Stimulated activated CD4-positive, alpha-beta T cell treated with anti-CD3 and anti-CD28 coated beads, Interleukin-4, amount 100 ng/mL, for 4 hours (primary cell): ENCODE data around the gene XKR7.

Experiments
- DNase-seq, 2 experiments: peaks; one replicate each; pipeline ENCODE4 v3.0.0-alpha.2; 2020

The XKR7 gene

DNA sequence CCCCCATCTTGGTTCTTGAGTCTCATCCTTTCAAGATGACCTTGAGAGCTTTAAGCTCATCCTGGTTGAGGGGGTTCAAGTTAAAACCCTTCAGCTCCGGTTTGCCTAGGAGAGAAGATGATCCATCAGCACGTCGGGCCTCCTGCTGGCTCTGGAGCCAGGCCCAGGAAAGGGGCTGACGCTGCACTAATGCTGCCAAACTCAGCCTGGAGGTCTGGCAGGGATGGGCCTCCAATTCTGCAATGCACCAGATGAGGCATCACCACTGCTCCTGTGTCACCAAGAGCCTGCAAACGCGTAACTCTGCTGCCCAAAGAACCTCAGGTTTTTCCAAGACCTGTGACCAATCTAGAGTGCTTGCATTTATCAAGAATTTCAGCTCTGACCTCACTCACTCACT, 22.2 kb upstream of the XKR7 start:
- no peak for DNase-seq

DNA sequence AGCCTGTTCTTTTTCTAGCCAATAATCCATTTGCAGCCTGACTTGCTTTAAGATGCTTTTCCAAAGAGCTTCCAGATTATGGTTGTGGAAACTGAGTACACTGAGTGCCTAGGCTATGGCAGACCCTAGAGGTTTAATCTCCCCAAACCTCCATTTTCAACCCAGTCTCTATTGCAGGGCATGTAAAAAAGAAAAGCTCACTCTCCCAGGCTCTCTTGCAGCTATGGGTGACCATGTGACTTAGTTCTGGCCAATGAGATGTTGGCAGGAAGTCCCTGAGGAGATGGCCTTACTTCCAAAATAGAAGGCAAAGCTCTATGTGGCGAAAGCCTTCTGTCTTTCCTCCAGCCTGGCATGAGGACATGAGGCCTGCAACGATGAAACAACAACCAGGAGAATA, 19.9 kb upstream of the XKR7 start:
- no peak for DNase-seq

DNA sequence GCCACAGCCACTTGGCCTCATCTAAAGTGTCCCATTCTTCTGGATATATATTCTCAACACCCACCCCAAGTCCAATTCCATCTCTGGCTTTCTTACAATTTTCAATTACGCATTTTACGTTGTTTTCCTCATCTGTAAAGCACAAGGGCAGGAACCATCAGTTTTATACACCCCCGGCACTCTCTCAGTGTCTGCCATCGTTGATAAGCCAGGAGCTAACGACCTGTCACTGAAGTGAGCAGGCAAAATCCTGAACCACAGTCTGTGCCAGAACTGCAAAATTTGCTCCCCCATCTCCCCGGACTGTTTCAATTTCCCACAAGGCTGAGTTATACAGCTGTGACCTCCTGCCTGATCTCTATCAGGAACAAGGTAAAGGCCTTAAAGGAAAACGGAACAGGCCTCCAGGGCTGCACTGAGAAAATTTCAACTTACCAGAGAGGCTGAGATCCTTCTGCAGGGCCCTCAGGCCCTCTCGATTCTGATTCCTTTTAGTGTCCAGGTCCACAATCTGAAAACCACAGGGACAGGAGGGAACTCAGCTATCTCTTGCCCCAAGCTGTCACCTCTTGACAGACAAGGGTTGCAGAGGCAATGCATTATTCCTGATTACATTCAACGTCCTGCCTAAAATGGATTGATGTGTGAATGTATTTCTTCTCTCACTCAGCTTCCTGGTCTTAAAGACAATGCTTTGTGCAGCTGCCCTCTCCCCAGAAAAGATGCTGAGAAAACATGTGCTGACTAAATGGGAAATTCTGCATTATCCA, 17.9 kb upstream of the XKR7 start:
- no peak for DNase-seq

DNA sequence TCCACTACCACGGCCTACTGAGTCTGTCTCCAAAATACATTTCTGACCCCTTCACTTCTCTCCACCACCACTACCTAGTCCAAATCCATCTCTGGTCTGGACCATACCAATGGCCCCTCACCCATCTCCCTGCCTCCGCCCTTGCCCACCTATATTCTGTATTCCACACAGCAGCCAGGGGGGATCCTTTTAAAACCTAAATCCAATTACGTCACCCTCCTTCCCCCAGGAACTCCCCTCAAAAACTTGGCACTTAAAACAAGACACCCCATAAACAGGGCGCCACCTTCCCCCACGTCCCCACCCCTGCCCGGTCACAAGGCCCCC, 16.8 kb upstream of the XKR7 start:
- DNase-seq: no peak

DNA sequence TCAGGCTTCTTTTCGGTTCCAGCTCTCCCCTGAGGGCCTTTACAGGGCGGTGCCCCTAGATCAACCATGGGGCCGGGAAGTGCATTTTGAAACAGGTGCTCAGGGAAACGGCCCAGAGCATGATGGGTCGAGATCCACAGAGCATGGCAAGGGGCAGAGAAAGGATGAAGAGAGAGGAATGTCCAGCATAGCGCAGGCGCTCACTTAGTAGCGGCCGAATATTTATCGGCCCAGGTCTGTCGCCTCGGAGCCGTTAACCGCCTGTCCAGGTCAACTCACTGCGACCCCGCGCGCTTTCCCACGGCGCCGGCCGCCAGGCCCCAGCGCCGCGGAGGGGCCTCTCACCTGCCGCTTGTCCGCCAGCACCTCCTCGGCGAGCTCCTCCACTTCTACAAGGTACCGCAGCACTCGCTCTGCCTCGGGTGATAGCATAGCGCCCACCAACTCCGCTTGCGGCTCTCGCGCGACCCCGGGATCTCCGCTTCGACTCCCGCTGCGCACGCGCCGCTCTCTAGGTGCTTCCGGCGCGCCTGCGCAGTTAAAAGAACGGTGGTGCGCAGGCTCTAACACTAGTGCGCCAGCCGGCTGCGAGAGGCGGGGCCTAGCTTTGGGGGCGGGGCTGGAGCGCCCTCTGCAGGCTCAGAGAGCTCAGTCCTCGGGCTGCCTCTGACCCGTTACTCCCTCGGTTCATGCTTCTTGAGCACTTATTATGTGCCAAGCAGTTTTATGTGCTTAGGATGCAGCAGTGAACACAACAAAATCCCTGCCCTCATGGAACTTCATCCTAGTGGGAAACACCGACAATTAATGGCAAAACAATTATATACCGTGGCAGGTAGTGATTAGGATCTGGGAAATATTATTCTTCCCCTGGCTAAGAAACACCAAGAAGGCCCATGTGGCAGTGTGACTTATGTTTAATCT, 16.2 kb upstream of the XKR7 start, which contains the start of gene PDRG1:
Gene PDRG1, minus strand, starts transcription at position 517 of the 924 bp plus-strand sequence. Its CDS starts 85 bp downstream, at position 432.
- DNase-seq: peak; percentile 95 to 98

DNA sequence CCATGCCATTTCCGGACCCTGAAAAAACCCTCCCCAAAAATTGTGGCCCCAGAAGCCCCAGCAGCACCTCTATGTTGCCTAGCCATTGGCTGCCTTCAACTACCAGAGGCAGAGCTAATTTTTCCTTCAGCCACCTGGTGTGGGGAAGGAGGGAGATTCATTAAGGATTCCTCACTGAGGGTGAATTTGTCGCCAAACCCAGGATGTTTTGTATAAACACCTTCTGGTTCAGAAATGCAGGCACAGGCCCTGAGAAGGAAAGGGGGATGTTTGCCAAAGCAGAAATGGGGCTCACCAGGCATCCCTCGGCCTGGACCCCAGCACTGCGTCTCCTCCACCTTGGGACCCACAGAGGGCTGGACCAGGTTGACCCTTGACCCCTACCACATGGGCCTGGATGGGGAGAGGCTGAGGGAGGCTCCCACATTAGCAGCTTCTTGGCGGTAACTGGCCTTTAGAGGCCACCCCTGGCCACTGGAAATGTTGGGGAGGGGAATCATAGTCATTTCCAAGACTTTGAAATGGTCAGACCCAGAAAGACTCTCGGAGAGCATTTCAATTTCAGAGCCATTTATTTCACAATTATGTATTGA, 14.3 kb upstream of the XKR7 start:
- DNase-seq: no peak

DNA sequence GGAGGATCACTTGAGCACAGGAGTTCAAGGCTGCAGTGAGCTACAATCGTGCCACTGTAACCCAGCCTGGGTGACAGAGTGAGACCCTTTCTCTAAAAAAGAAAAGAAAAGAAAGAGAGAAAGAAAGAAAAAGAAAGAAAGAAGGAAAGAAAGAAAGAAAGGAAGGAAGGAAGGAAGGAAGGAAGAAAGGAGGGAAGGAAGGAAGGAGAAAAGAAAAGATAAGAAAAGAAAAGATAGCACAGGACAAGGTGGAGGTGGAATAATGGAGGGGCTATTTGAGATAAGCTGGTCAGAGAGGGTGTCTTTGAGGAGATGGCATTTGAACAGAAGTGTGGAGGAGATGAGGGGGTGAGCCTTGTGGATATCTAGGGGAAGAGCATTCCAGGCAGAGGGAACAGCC, 13.5 kb upstream of the XKR7 start:
- DNase-seq: no peak

DNA sequence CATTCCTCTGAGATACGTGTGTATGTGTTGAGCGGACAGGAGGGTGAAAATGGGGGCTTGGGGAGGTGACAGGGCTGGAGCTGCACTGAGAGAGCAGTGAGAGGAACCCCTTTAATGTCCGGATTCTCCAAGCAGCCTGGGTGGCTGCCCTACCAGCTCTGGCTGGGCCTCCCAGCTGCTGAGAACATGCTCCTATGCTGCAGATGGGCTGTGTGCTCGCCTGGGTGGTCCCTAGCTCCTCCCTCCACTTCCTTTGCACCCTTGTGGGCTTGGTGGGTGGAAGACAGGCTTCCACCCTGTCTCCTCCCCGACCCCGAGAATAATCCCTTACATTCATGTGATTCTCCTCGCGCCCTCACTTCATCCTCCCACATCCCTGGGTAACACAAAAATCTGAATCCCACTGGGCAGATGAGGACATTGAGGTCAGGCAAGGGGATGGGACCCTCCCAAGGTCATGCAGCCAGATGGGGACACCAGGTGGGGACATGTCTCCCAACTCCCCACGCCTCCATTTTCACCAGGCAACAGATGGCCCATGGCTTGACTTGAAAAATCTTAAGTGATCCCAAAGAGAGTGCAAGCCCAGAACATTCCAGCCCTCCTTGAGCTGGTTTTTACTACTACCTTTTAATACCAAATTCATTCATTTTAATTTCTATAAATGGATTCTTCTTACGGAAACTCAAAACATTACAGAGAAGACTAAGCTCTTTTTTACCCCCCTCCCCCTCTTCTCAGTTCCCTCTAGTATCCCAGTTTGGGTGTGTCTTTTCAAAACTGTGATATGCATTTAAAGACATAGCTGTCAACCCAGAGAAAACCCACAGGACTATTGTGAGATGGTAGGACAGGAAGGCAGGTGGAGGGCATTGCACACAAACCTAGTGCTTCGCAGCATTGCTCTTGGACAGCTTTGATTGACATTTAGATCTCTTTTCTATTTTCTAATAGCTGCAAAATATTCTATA, 11.1 kb upstream of the XKR7 start:
- no peak for DNase-seq

DNA sequence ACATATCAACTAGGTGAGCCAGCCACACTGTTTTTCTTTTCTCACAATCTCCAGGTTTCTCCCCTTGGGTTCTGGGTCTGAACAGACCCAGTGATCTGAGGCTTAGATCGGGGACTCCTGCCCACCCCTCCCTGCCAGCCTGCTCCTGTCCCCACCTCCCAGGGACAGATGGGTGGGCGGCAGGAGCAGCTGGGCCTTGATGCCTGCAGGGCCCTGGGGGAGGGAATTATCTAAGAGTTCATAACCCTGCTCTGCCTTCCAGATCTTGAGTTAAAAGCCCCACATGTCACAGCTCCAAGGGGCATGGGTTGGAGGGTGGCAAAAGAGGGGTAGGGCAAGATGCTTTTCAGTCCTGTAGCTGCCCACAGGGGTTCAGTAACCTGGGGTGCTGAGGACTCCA, 5.2 kb upstream of the XKR7 start:
- no peak for DNase-seq

DNA sequence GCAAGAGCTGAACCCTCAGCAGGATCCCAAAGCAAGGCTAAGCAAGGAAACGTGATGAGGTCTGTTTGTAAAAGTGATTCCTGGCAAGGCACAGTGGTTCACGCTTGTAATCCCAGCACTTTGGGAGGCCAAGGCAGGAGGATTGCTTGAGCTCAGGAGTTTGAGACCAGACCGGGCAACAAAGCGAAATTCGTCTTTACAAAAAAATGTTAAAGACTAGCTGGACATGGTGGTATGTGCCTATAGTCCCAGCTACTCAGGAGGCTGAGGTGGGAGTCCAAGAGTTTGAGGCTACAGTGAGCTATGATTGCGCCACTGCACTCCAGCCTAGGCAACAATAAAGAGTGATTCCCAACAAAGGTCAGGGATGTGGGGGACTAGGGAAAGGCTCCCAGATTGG, 4.1 kb upstream of the XKR7 start:
- DNase-seq: no peak

DNA sequence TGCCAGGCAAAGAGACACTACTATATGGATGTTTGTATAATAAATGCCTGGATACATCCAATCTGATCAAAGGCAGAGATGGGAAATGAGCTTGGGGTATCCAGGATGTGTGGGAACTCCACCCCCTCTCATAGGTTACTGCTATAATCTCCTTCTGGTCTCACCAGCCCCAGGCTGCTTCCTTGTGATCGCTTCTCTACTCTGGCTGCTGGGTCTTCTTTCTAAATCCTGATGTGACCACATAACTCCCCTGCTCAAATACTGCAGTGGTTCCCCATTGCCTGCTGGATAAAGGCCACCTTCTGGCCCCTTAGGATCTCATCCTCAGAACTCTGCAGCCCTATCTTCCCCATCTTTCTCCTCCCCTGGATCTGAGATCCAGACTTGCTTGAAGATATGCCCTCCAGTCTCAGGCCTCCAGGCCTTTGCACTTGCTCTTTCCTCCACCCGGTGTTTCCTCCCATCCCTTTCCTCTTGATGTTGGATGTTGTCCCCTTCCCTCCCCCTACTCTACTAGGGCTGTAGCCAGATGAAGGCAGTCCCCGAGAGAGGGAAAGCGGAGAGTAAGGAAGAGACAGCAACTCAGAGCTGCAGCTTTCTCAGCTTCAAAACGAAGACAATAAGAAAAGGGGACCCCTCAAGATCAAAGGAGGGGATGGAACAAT, 828 bp upstream of the XKR7 start:
- no peak for DNase-seq

DNA sequence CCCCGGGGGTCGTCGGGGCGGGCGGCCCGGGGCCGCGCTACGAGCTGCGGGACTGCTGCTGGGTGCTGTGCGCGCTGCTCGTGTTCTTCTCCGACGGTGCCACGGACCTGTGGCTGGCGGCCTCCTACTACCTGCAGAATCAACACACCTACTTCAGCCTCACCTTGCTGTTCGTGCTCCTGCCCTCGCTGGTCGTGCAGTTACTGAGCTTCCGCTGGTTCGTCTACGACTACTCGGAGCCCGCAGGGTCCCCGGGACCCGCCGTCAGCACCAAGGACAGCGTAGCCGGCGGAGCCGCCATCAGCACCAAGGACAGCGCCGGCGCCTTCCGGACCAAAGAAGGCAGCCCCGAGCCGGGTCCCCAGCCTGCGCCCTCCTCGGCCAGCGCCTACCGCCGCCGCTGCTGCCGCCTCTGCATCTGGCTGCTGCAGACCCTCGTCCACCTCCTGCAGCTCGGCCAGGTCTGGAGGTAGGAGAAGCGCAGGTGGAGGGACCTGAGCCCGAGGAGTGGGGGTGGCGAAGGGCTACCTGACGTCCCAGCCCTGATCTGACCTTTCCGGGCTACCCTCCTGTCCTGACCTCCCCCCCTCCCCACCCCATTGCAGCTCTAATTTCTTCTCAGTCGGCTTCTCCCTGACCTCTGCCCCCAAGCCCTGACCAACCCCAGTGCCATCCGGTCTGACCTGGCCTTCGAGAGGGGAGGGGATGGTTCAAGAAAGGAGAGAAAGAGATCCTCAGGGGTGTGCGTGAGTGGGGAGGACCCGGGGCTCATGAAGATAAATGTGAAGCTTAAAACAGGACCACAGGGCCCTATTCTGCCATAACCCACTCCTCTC, 558 bp downstream of the XKR7 start:
- peak; percentile 60 to 78 for DNase-seq

DNA sequence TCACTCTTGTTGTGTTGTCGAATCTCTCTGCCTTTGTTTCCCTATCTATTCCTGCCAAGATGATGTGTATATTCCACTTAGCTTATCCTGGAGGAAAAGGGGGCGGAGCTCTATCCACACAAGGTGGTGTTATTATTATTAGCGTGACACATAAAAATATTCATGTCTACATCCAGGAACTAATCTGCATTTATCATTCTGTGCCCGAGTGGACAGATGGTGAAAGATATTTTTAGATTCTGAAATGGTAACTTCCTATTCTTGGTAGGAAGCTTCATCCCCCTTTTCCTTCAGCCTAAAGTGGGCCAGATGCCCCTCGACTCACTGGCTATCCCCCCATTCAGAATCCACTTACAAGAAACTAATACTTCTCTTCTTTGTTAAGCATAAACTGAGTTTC, 2.0 kb downstream of the XKR7 start:
- DNase-seq: no peak

DNA sequence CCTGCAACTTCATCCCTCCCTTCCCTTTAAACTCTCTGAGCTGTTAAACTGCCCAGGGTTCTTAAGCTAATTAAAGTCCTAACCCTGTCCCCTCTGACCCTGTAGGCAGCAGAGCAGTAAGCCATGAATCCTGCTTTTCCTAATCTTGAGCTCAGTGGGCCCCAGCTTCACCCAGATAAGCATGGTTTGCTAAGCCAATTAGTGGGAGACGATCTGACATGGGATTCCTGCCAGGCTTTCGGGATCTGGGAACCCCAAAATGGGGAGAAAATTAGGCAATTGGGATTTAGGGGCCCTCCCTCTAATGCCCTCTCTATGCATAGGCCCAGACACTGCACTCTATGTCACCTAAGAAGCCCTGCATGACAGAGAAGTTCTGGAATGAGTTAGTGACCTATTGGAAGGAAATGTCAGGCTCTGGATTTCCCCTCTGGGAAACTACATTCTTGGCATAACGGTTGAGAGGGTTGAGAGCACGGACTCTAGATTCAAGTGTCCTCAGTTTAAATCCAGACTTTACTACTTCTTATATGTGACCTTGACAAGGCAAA, 4.6 kb downstream of the XKR7 start:
- no peak for DNase-seq

DNA sequence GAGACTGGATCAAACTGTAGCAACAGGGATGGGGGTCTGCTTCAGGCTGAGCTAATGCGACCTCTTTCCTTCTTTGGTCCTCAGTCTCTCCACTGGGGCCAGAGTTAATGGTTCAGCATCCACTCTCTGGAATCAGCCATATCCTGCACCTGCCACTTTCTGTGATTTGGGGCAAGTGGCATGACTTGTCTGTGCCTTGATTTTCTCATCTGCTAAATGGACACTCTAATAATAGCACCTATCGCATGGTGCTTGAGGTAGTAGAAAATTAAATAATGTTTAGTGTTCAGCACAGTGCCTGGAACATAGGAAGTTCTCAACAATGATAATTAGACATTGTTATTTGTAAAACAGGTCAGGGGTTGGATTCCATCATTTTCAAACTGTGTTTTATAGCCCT, 6.3 kb downstream of the XKR7 start:
- no peak for DNase-seq

DNA sequence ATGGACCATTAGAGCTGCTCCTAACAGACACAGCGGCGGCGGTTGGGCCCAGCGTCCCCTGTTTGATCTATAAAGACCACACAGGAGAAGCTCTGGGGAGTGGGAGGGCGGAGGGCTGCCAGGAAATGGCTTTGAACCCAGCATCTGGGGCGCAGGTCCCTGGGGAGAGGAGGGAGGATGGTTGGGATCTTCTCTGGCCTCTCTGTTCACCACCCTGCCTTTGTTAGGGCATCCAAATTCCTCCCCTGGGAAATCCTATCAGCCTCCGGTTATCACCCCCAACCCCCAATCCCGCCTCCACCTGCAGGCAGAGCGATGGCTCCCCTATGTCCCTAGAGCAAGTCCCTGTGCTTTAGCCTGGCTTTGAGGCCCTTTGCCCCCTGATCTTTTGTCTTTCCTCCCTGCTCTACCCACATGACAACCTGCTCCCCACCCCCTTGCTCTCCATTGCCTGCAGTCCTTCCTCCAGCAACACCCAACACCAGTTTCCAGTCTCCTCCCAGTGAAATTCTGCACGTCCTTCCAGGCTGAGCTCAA, 7.1 kb downstream of the XKR7 start:
- no peak for DNase-seq

DNA sequence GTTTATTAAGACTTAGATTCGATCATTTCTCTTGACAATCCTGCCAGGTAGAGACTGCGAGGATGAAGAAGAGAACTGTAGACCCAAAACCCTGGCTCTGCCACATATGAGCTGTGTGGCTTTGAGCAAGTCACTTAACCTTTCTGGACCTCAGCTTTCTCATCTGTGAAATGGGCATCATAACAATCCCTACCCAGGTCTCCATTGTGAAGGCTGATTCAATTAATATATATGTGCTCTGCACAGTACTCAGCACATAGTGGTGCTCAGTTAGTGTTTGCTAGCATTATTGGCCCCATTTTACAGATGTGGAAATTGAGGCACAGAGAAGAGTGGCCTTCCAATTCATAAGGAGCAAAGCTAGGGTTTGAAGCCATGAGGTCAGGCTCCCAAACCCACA, 7.9 kb downstream of the XKR7 start:
- no peak for DNase-seq

DNA sequence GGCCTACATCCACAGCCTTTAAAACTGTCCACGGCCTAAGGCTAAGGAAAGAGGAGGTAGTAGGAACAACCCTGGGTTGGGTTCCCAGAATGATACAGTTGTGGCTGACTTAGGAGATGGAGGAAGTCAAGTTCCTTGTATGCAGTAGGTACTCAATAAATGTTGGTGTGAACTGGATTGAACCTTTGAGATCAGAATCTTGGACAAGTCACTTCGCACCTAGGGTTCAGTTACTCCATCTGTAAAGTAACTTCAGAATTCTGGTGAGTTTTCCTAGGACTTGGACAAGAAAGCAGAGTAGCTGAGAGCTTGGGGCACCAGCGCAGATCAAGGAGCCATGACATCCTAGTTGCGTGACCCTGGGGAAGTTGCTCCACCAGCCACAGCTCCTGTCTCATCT, 9.1 kb downstream of the XKR7 start:
- DNase-seq: no peak

DNA sequence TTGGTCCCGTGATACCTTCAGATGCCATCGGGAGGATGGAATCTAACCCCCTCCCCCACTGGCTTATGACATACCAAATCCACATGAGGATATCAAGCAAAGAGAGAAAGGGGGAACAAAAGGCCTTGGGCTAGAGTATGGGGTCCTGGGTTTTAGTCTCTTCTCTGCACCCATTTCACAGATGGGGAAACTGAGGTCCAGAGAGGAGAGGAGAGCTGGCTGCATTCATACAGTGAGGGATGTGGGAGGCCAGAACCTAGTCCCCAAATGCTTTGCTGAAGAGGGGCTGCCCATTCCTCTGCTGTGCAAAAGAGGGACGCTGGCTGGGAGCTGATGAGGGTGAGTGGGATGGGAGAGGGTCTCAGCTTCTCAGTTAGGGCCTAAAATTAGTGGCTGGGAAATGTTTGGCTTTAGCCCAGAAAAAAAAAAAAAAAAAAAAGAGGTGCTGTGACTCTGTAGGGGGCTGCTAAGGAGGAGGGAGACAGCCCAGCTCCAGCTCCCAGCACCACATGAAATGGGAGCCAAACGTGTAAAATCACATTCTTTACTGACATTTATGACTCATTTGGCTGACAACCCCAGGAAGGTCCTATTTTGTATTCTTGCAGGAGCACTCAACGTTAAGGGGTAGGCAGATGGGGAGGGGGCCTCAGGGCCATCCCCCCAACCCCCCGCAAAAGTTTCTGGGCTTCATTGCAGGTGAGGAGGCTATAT, 11.9 kb downstream of the XKR7 start:
- DNase-seq: no peak

DNA sequence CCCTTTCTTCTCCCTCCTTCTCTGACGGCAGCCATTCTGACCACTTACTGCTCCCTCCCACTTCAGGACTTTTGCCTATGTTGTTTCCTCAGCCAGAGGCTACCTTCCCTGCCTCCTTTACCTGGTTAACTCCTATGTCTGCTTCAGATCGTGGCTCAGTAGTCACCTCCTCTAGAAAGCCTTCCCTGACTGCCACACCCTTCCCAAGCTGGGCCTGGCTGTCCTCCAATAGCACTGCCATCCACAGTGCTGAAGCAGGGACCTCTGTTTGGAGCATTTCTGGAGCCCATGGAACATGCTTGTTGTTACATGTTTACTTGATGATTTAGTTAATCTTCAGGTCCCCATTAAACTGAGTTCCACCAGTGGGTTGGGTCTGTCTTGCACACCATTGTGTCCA, 13.8 kb downstream of the XKR7 start:
- DNase-seq: no peak
